HTERT RPE-1 (cell line): Measurements from ENCODE around the gene OR2AP1.
"Not testable (repeated sequence)": the region's sequence is repeated elsewhere in the genome, so short reads cannot be mapped to it uniquely, and the experiment has no call there.

ENCODE experiments used
- in situ Hi-C: fragments of 300-500 bp; cut with MboI; formaldehyde crosslinking; loops from 4 replicates; pipeline ENCODE4 v1.14.3; 2020; ENCODE audit warnings: low sequenced_read_pairs

The OR2AP1 gene

DNA sequence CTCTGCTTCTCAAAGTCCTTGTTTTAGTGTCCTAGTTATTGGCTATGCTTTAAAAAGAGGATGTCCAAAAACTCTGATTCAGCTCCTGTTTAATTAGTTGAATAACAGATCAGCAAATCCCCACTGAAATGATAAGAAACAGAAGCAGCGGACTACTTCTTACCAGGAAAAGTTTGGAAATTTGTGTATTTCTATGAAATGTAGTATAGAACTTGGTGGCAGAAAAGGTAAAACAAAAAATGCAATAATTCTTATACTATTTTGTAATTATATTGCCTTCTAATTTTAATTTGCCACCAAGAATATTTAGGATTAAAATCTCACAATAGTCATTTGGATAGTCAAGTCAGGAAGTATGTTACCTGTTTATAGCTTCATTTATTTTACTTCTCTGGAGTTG lies at the start of gene OR2AP1:
Gene OR2AP1, plus strand, starts transcription at position 301 of the 400 bp plus-strand sequence. CDS start 1,947 bp downstream, outside the sequence.
- in situ Hi-C loops: no loop called here

DNA sequence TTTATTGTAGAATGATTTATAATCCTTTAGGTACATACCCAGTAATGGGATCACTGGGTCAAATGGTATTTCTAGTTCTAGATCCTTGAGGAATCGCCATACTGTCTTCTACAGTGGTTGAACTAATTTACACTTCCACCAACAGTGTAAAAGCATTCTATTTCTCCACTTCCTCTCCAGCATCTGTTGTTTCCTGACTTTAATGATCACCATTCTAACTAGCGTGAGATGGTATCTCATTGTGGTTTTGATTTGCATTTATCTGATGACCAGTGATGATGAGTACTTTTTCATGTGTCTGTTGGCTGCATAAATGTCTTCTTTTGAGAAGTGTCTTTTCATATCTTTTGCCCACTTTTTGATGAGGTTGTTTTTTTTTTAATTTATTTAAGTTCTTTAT lies 24.0 kb upstream of the OR2AP1 start:
- in situ Hi-C loops: not testable (repeated sequence)

- in situ Hi-C loops: no loop called here
These were observed 23.5 kb upstream of the OR2AP1 start for GRCh38 chr12:55548756-55549155.

DNA sequence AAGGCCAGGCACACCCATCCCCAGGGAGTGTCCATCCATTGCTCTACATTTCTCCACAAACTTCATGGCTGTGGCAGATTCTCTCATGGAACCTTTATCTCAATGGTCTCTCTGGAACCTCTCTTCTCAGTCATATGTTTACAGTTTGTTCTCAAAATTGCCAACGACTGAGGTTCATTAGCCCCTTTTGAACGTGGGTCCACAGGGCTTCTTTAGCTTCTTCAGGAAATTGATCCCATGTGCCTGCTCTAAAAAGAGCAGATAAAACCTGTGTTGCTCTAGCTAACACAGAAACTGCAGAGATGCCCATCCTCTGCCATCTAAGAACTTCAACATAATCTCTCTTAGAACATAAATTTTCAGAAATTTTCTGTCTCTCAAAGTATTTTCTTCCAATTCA lies 23.0 kb upstream of the OR2AP1 start, which contains the start of gene OR6C4:
Gene OR6C4, plus strand, starts transcription at position 301 of the 400 bp plus-strand sequence. CDS start 1,625 bp downstream, outside the sequence.
- in situ Hi-C loops: no loop called here

DNA sequence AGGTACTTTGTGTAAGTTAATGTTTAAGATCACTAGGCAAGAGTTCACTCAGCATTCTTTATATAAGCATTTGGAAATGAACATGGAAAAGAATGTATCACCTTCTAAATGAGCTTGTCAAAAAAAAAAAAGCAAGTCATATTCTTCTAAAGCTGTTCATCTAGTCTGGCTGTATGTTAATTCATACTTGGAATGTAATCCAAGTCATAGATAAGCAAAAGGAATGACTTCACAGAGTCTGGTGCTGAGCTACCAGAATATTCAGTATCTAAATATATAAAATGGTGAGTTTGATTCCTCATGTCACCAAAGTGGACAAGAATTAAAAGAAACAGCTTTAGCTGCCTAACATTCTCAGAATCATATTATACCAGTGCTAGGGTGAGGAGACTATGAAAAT lies 18.0 kb upstream of the OR2AP1 start:
- in situ Hi-C loops: no loop called here

- in situ Hi-C loops: not testable (repeated sequence)
These were observed 2.2 kb upstream of the OR2AP1 start for GRCh38 chr12:55570060-55570459.

DNA sequence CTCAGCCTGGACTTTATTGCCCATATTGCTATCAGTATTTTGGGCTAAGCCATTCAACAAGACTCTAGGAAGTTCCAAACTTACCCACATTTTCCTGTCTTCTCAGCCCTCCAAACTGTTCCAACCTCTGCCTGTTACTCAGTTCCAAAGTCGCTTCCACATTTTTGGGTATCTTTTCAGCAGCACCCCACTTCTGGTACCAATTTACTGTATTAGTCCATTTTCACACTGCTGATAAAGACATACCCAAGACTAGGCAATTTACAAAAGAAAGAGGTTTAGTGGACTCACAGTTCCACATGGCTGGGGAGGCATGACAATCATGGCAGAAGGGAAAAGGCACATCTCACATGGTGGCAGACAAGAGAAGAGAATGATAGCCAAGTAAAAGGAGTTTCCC lies 1.6 kb upstream of the OR2AP1 start:
- in situ Hi-C loops: not testable (repeated sequence)

DNA sequence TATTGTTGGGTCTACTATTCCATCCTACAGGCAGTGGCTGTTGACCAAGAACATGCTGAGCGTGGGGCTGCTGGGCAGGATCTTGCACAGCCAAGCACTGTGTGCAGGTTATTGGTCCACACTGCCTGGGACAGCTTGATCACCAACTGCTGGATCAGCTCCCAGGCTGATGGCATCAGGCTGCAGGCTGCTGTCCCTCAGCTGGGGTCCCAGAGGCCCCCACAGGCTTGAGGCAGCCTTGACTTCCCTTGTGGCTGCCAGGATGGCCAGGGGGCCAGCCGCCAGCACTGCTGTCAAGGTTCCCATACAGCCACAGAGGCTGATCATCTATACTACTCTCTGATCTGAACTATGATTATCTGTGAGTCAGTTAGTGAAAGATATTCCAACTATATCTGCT lies 9.8 kb downstream of the OR2AP1 start:
- in situ Hi-C loops: no loop called here

- in situ Hi-C loops: no loop called here
These were observed 13.5 kb downstream of the OR2AP1 start for GRCh38 chr12:55585817-55586216.

- in situ Hi-C loops: not testable (repeated sequence)
These were observed 17.9 kb downstream of the OR2AP1 start for GRCh38 chr12:55590152-55590551.

DNA sequence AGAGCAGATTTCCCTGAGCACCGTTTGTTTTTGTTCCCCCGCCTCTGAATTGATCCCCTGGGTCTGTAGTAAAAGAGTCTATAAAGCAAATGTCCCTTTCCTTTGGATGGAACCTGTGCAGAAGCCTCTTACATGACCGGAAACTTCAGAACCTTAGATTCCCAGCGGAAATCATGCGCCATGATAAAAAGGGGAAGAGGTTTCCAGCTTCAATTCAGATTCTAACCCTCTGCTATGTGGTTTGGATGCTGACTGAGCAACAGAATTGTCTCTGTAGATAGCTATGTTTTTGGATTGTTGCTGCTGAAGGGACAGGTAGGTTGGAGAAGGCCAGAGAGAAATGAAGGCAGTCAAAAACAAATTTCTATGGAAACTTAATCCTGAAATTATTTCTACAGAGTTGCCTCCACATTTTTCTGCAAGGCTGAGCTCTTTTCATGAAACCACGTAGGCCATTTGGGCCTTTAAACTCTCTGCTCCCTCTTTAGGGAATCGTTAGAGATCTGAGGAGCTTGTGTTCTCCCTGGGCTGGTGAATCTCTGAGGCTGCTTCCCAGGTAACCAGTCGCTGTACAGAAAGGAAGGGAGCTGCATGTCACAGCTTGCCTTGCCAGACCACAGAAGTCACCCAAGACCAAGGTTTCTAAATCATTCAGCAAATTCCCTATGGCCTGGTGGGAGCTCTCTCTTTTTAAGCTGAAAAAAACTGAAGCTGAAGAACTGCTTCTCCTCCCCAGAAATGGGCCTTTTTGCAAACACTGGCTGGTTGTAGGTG lies 35.7 kb downstream of the OR2AP1 start:
- in situ Hi-C loops: no loop called here

GRCh38 chr12:55610598-55610997 lies 38.3 kb downstream of the OR2AP1 start:
- in situ Hi-C loops: no loop called here

GRCh38 chr12:55612646-55613045 lies 40.4 kb downstream of the OR2AP1 start:
- in situ Hi-C loops: no loop called here

- in situ Hi-C loops: no loop called here
These were observed 42.5 kb downstream of the OR2AP1 start for GRCh38 chr12:55614764-55615163.

- in situ Hi-C loops: no loop called here
These were observed 47.3 kb downstream of the OR2AP1 start for GRCh38 chr12:55619354-55620138.

DNA sequence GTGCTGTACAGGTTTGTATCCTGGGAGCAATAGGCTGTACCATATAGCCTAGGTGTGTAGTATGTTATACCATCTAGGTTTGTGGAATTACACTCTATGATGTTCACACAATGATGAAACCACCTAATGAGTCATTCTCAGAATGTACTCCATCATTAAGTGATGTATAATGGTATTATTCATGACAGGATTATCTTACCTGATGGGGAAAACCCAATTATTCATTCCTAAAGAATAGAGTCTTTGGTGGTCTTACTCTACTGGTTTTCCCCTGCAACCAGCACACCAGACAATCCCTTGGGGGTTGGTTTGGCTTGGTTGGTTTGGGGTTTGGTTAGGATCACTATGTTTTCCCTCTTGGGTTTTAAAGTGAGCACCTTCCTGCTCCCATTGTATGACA lies 51.8 kb downstream of the OR2AP1 start:
- in situ Hi-C loops: no loop called here
